Nucleus accumbens (tissue), 56 donors: Measurements from ENCODE around the gene LPGAT1.

ENCODE experiments used
- DNase-seq, 56 donors: peaks; one replicate each; lab custom pipeline; 2025; lab: John Stamatoyannopoulos, UW

The LPGAT1 gene

GRCh38 chr1:211829343-211830054 is 1.1 kb downstream of the LPGAT1 start:
- peak in 39 of 56 donors; percentile 5 to 59 (median 30) for DNase-seq

- DNase-seq: peak in 4 of 56 donors; percentile 28 to 56 (median 50)
Observed at GRCh38 chr1:211828584-211829342, 1.8 kb downstream of the LPGAT1 start.

- DNase-seq: no peak
Observed at GRCh38 chr1:211827051-211827450, 3.5 kb downstream of the LPGAT1 start.

- DNase-seq: no peak
Observed at GRCh38 chr1:211825980-211826379, 4.6 kb downstream of the LPGAT1 start.

GRCh38 chr1:211822677-211823407 is 7.7 kb downstream of the LPGAT1 start:
- no peak for DNase-seq

GRCh38 chr1:211816586-211816985 is 14.0 kb downstream of the LPGAT1 start:
- DNase-seq: no peak

GRCh38 chr1:211814313-211814712 is 16.2 kb downstream of the LPGAT1 start:
- DNase-seq: no peak

GRCh38 chr1:211813590-211813989 is 17.0 kb downstream of the LPGAT1 start:
- peak in 2 of 56 donors; percentile 5 to 10 for DNase-seq

- DNase-seq: no peak
Observed at GRCh38 chr1:211812584-211812983, 18.0 kb downstream of the LPGAT1 start.

GRCh38 chr1:211811848-211812247 is 18.7 kb downstream of the LPGAT1 start:
- DNase-seq: no peak

GRCh38 chr1:211811126-211811525 is 19.4 kb downstream of the LPGAT1 start:
- DNase-seq: no peak

- DNase-seq: no peak
Observed at GRCh38 chr1:211808475-211808874, 22.1 kb downstream of the LPGAT1 start.

- no peak for DNase-seq
Observed at GRCh38 chr1:211804915-211805314, 25.6 kb downstream of the LPGAT1 start.

- DNase-seq: no peak
Observed at GRCh38 chr1:211800925-211801607, 29.5 kb downstream of the LPGAT1 start.

GRCh38 chr1:211797994-211798393 is 32.6 kb downstream of the LPGAT1 start:
- no peak for DNase-seq

- DNase-seq: no peak
Observed at GRCh38 chr1:211791979-211792378, 38.6 kb downstream of the LPGAT1 start.

GRCh38 chr1:211789641-211790464 is 40.7 kb downstream of the LPGAT1 start:
- peak in 4 of 56 donors; percentile 6 to 14 (median 7) for DNase-seq

GRCh38 chr1:211788626-211789025 is 41.9 kb downstream of the LPGAT1 start:
- DNase-seq: no peak

GRCh38 chr1:211783897-211784296 is 46.7 kb downstream of the LPGAT1 start:
- no peak for DNase-seq

- DNase-seq: no peak
Observed at GRCh38 chr1:211783266-211783665, 47.3 kb downstream of the LPGAT1 start.
